Endothelial cell of hepatic sinusoid (primary cell): ENCODE measurements around the gene SLC6A11.

Experiments
- in situ Hi-C: cut with HindIII; loops from 2 replicates; pipeline ENCODE4 v1.10.0; 2017; ENCODE audit warnings: low sequenced_read_pairs

SLC6A11 gene

GRCh38 chr3:10836676-10837075 is 20.6 kb downstream of the SLC6A11 start:
- in situ Hi-C loops = no loop called here

DNA sequence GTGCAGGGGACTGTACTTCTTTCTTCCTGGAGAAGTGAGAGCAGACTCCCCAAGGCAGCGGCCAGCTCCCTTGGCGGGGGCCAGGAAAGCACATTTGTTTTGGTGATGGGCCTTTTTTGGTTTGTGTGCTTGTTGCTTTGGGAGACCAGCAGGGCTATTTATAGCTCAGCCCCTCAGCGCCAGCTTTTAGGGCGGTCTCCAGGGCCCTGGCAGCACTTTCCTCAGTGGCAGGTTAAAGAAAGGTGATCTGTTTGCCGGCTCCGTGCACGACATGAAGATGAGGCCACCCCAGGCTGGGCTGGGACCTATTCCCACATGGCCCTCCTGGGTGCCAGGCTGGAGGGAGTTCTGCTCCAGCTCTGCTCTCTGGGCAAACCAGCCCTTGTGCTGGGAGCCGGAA is 21.8 kb downstream of the SLC6A11 start:
- in situ Hi-C loops = no loop called here

GRCh38 chr3:10839167-10839566 is 23.1 kb downstream of the SLC6A11 start:
- in situ Hi-C loops = no loop called here

GRCh38 chr3:10841100-10841499 is 25.1 kb downstream of the SLC6A11 start:
- in situ Hi-C loops = loop anchor here (5.0 kb wide), 1 partner anchor 89 kb away; no protein-coding TSS in a partner anchor

GRCh38 chr3:10843378-10843777 is 27.4 kb downstream of the SLC6A11 start:
- in situ Hi-C loops = loop anchor here (5.0 kb wide), 1 partner anchor 91 kb away; no protein-coding TSS in a partner anchor

DNA sequence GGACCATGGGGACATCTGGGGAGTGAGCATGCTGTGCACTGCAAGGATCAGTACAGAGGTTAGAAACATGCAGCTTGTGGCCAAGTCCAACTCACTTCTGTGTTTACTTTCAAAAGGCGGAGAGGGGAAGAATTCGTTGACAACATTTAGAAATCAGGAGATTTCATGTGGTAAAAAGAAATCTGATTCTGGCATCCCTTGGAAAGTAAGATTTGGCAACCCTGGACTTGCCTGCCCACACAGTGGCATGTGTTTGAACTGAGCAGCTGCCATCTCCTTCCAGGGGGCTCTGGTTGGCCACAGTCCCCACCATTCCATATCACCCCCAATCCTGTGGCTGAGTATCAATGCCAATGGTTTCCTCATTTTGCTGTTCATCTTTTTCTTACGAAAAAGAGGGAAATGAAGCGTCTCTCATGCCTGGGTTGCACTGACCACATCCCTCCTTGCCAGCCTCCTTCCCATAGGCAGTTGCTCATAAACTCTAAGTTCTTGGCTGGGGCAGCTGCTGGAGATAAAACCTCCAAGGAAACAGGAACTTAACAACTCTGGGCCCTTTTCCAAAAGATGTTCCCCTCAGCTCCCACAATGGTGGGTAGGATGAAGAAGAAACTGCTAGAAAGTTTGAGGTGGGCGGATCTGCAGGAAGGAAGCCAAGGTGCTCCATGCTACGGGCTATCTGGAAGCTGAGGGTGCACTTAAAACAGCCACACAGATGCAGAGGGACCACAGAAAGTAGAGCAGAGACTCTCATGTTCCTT is 29.2 kb downstream of the SLC6A11 start:
- in situ Hi-C loops = no loop called here

DNA sequence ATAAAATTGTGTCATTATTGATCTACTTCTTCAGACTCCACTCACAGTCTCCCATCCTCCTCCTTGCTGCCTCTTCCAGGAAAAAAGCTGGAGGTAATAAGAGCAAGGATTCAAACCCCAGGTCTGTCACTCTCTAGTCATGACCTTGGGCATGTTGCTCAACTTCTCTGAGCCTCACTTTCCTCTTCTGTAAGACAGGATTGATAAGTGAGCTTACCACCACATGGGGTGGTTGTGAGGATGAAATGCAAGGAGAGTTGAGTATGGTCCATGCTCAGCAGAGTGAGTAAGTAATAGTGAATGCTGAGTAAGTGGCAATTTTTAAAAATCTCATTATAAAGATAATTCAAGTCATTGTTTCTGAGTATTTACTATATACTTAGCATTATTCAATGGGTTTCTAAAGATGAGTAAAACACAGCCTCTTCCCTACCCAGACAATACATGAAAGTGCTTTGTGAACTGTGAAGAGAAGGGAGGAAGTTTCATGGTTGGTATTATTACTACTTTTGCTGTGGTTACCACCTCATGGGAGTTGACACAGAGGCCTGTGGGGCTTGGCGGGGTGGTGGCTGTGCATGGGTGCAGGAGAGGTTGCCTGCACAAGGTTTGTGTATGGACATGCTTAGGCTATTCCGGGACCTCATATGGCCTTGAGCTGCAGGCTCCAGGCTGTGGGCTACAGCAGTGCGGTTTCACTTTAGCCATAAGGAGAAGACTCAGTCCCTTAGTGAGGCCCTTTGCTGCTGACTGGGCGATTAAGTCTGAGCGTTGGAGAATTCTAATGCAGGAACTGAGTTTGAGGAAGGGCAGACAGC is 30.0 kb downstream of the SLC6A11 start:
- in situ Hi-C loops = no loop called here

GRCh38 chr3:10846657-10846975 is 30.6 kb downstream of the SLC6A11 start:
- in situ Hi-C loops = no loop called here

- in situ Hi-C loops = no loop called here
Observed at GRCh38 chr3:10848261-10848660, 32.2 kb downstream of the SLC6A11 start.

DNA sequence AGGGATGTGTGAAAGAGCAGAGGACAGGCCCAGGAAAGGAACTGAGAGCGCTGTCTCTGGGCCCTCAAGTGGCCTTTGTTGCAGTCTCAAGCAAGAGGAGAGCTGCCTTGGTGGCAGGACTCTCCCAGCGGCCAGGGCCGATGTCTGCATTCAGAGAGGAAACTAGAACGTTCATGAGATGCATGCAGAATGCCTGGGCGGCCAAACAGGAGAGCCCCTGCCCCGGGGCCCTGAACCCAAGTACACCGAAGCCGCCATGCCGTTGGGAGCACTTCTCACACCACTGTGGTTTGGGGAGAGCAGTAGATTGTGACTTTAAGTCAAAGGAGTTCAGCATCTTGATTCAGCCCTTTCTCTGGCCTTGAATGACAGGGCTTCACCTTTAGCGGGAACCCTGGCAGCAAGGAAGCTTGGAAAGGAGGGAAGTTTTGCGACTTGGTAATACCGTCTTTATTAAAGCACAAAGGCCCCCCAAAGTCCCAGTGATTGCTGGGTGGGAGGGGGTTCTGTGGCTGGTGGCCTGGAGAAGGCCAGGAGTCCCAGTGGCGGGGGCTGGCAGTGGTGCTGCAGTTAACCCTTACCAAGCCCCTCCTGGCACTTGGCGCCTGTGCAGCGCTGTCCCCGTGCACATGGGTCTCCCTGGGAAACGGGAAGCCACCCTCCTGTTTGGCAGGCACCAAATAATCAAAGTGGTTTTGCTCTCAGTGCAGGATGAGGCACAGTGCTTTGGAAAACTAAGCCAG is 36.2 kb downstream of the SLC6A11 start:
- in situ Hi-C loops = no loop called here

DNA sequence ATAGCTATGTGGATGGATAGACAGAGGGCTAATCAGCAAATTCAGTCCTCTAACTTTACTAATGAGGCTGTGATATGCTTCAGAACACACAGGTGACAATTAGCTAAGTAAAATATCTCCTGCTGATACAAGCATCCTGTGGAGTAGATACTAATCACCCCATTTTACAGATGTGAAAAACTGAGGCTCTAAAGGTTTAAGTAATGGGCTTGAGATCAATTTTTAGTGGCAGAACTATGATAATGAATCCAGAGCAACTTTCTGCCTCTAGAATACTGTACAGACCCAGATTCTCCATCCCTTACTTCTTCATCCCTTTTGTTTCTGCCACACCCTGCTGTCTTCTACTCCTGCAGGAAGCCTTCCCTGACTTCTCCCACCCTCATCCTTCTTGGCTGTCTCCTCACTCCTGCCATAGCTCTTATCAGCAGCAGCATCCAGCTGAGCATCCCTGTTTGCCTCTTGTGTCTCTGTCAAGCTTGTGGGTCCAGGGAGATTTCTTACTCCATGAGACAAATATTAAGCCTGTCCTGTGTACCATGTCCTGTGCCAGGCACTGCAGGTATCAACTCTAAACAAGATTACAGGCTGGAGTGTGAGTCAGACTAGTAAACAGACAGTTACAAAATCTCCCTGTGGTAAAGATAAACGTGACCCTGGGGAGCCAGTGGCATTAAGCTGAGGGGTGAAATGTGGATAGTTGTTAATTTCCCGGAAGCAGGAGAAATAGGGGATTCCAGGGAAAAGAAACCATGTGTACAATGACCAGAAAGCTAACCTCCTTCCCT is 39.2 kb downstream of the SLC6A11 start:
- in situ Hi-C loops = no loop called here

GRCh38 chr3:10855871-10856662 is 40.0 kb downstream of the SLC6A11 start:
- in situ Hi-C loops = no loop called here

DNA sequence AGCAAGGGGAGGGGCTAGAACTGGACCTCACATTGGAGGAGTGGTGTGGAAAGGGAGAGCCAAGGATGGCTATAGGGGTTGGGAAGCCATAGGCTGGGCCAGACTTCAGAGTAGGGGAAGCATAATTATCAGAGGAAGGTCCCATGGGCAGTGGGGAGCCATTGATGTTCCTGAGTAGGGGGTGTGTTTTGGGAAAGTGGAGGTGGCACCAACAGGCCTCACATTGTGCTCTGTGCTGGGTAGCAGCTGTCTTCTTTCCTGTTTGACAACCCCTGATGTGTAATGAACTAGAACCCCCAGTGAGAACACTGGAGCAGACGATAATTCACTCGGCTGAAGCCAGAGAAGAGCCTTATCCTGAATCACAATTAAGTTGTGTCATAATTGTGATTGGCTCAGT is 41.2 kb downstream of the SLC6A11 start:
- in situ Hi-C loops = no loop called here

DNA sequence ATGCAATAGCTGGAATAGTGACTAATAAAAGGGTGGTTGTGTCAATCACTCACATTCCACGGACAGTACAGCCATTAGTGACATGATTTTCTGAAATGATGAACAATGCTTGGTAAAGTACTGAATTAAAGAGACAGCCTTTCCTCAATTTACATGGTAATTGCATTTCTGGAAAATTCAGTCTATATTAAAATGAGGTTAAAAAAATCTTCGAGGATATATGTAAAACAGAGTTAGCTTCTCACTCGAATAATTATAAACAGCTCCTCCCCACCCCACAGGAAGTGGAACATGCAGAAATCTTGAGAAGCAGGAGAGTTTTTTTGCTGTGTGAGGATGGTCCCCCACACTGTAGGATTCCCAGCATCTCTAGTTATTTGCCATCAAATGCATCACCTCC is 42.1 kb downstream of the SLC6A11 start:
- in situ Hi-C loops = no loop called here

DNA sequence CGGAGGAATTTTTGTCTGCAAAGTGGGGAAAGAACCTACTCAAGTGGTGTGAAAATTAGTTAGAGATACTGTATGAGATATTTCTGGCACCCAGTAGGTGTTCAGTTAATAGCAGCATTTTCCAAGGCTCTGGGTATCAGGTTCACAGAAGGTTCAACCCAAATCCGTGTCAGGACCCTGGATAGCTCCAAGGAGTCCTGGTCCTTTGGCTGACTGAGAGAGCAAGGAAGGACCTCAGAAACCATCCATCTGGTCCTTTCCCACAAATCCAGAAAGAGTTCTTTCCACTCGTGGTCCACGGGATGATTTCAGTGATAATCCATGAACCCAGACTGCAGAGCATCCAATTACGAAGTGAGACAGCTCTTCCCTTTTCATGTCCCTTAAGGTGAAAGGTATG is 51.4 kb downstream of the SLC6A11 start:
- in situ Hi-C loops = no loop called here

- in situ Hi-C loops = no loop called here
Observed at GRCh38 chr3:10869460-10869859, 53.4 kb downstream of the SLC6A11 start.

GRCh38 chr3:10870296-10870695 is 54.3 kb downstream of the SLC6A11 start:
- in situ Hi-C loops = no loop called here

GRCh38 chr3:10873415-10873814 is 57.4 kb downstream of the SLC6A11 start:
- in situ Hi-C loops = no loop called here

- in situ Hi-C loops = no loop called here
Observed at GRCh38 chr3:10875914-10876313, 59.9 kb downstream of the SLC6A11 start.

- in situ Hi-C loops = no loop called here
Observed at GRCh38 chr3:10876661-10877060, 60.6 kb downstream of the SLC6A11 start.
